Spinal cord (tissue), 10 donors: ENCODE results near the gene SCN2A. TPM values are rescaled to one million over a fixed set of nuclear protein-coding genes. Genes with fewer than 3 reads are reported as not detected.
"Not testable (repeated sequence)": the region's sequence is repeated elsewhere in the genome, so short reads cannot be mapped to it uniquely, and the experiment has no call there.

Experiments
- DNase-seq, 6 donors: peaks; one replicate each; pipeline versions ENCODE4 v3.0.0 to v3.0.0-alpha.2; 2013 to 2015; ENCODE audit warnings: low spot score in 6 of 6, low read depth in 4 of 6
- H3K27ac ChIP-seq: one replicate; pipeline ENCODE4 v1.5.1; 2013; ENCODE audit warnings: low read depth, low read length, control low read depth
- H3K27me3 ChIP-seq: one replicate; pipeline ENCODE4 v1.6.1; 2013; ENCODE audit warnings: low read length; ENCODE audit not compliant: control insufficient read depth, insufficient read depth
- H3K36me3 ChIP-seq: one replicate; pipeline ENCODE4 v1.6.1; 2013; ENCODE audit warnings: low read length; ENCODE audit not compliant: control insufficient read depth, insufficient read depth
- H3K4me1 ChIP-seq: one replicate; pipeline ENCODE4 v1.6.1; 2013; ENCODE audit warnings: low read length; ENCODE audit not compliant: control insufficient read depth, insufficient read depth
- H3K4me3 ChIP-seq: one replicate; pipeline ENCODE4 v1.5.1; 2013; ENCODE audit warnings: low read depth, low read length, control low read depth
- H3K9me3 ChIP-seq: one replicate; pipeline ENCODE4 v1.6.1; 2013; ENCODE audit warnings: low read length; ENCODE audit not compliant: control insufficient read depth, insufficient read depth
- WGBS: methylation state at CpG from one replicate; pipeline ENCODE4 v1.1.5; 2013; ENCODE audit warnings: missing lambda C conversion rate; ENCODE audit not compliant: insufficient coverage; 5-methylcytosine and 5-hydroxymethylcytosine counted together
- polyA plus RNA-seq, 2 donors: library from polyadenylated mRNA; unstranded; fragments of 120-200 nt; gene quantifications; one replicate each; pipeline ENCODE4 v1.2.1, GENCODE V29; 2013; ENCODE audit not compliant: insufficient read length in 2 of 2
- total RNA-seq, 2 donors: library from RNA; depleted of rRNA in 1 of 2; stranded (reverse); fragments of 120-200 nt in 1 of 2; fragments of >200 nt in 1 of 2; gene quantifications; one replicate each; pipeline versions ENCODE4 v1.2.3 to v1.2.4, GENCODE V29; 2013 to 2014
- donor health status: healthy.

SCN2A gene
- total and polyA plus RNA-seq, 4 donors: 24.2 to 107 (median 51.4) TPM

- no CpG with 5 or more reads among the region's 3 CpGs for WGBS
Measured at GRCh38 chr2:165398603-165399002, 159.4 kb downstream of the SCN2A start.

GRCh38 chr2:165401285-165401852 lies 162.2 kb downstream of the SCN2A start:
- Histone ChIP-seq H3K27ac (no peak overlapping the region), H3K36me3 (no peaks in the 10 kb centered on the region), H3K4me3 (no peak overlapping the region), H3K9me3 (no peaks in the 10 kb centered on the region), H3K4me1 (peaks cover 3% of the 10 kb centered on the region), H3K27me3 (no peaks in the 10 kb centered on the region)
- no CpG with 5 or more reads among the region's 5 CpGs for WGBS
- DNase-seq: peak; percentile 58 to 95 (median 68)

More at GRCh38 chr2:165398603-165399002, 159.4 kb downstream of the SCN2A start:
- H3K36me3 ChIP-seq, H3K27ac ChIP-seq, DNase-seq, H3K9me3 ChIP-seq, H3K27me3 ChIP-seq, H3K4me1 ChIP-seq, H3K4me3 ChIP-seq: not testable (repeated sequence)

- H3K27ac ChIP-seq: no peak overlapping the region
- H3K4me3 ChIP-seq: no peak overlapping the region
- H3K36me3 ChIP-seq: no peaks in the 10 kb centered on the region
- H3K27me3 ChIP-seq: no peaks in the 10 kb centered on the region
- no CpG with 5 or more reads among the region's 3 CpGs for WGBS
- H3K9me3 ChIP-seq: no peaks in the 10 kb centered on the region
- H3K4me1 ChIP-seq: peaks cover 3% of the 10 kb centered on the region
- DNase-seq: peak in 1 of 6 donors; percentile 19
Measured at GRCh38 chr2:165402162-165402561, 162.9 kb downstream of the SCN2A start.

GRCh38 chr2:165406173-165406572 lies 167.0 kb downstream of the SCN2A start:
- Histone ChIP-seq H3K4me1 (no peaks in the 10 kb centered on the region), H3K27me3 (no peaks in the 10 kb centered on the region), H3K36me3 (no peaks in the 10 kb centered on the region), H3K27ac (no peak overlapping the region), H3K9me3 (no peaks in the 10 kb centered on the region), H3K4me3 (no peak overlapping the region)
- DNase-seq: peak in 2 of 6 donors; percentile 45 to 49
- 77% methylated on average over 3 of the region's 3 CpGs for WGBS

- Histone ChIP-seq H3K4me3 (no peak overlapping the region), H3K27ac (no peak overlapping the region), H3K9me3 (no peaks in the 10 kb centered on the region), H3K36me3 (no peaks in the 10 kb centered on the region), H3K4me1 (no peaks in the 10 kb centered on the region), H3K27me3 (no peaks in the 10 kb centered on the region)
- DNase-seq: no peak
Measured at GRCh38 chr2:165407466-165407865, 168.3 kb downstream of the SCN2A start.

GRCh38 chr2:165408186-165408585 lies 169.0 kb downstream of the SCN2A start:
- peak in 1 of 6 donors; percentile 18 for DNase-seq
- no peaks in the 10 kb centered on the region for H3K27me3 ChIP-seq
- no CpG with 5 or more reads among the region's 3 CpGs for WGBS

GRCh38 chr2:165410276-165410675 lies 171.1 kb downstream of the SCN2A start:
- Histone ChIP-seq H3K27me3 (no peaks in the 10 kb centered on the region), H3K4me3 (no peak overlapping the region)
- peak in 1 of 6 donors; percentile 55 for DNase-seq

More at GRCh38 chr2:165408186-165408585, 169.0 kb downstream of the SCN2A start:
- no peak overlapping the region for H3K4me3 ChIP-seq
- no peaks in the 10 kb centered on the region for H3K4me1 ChIP-seq
- no peaks in the 10 kb centered on the region for H3K9me3 ChIP-seq
- no peaks in the 10 kb centered on the region for H3K36me3 ChIP-seq
- no peak overlapping the region for H3K27ac ChIP-seq

GRCh38 chr2:165414187-165414586 lies 175.0 kb downstream of the SCN2A start:
- no peaks in the 10 kb centered on the region for H3K36me3 ChIP-seq
- H3K4me1 ChIP-seq: no peaks in the 10 kb centered on the region

More at GRCh38 chr2:165410276-165410675, 171.1 kb downstream of the SCN2A start:
- Histone ChIP-seq H3K4me1 (no peaks in the 10 kb centered on the region), H3K36me3 (no peaks in the 10 kb centered on the region), H3K27ac (no peak overlapping the region), H3K9me3 (no peaks in the 10 kb centered on the region)

GRCh38 chr2:165417009-165417408 lies 177.8 kb downstream of the SCN2A start:
- H3K27ac ChIP-seq: no peak overlapping the region
- H3K36me3 ChIP-seq: no peaks in the 10 kb centered on the region
- whole genome bisulfite sequencing: 100% methylated on average over 1 of the region's 1 CpG
- H3K27me3 ChIP-seq: no peaks in the 10 kb centered on the region
- DNase-seq: no peak
- no peak overlapping the region for H3K4me3 ChIP-seq
- H3K9me3 ChIP-seq: no peaks in the 10 kb centered on the region
- H3K4me1 ChIP-seq: no peaks in the 10 kb centered on the region

More at GRCh38 chr2:165414187-165414586, 175.0 kb downstream of the SCN2A start:
- no peak overlapping the region for H3K27ac ChIP-seq
- no peak for DNase-seq
- no peaks in the 10 kb centered on the region for H3K9me3 ChIP-seq
- H3K4me3 ChIP-seq: no peak overlapping the region
- no peaks in the 10 kb centered on the region for H3K27me3 ChIP-seq

GRCh38 chr2:165420231-165420630 lies 181.0 kb downstream of the SCN2A start:
- H3K4me1 ChIP-seq: no peaks in the 10 kb centered on the region
- H3K4me3 ChIP-seq: no peak overlapping the region
- H3K27ac ChIP-seq: no peak overlapping the region

More at GRCh38 chr2:165420231-165420630, 181.0 kb downstream of the SCN2A start:
- H3K9me3 ChIP-seq: peaks cover 3% of the 10 kb centered on the region
- no peaks in the 10 kb centered on the region for H3K27me3 ChIP-seq
- no peak for DNase-seq
- no peaks in the 10 kb centered on the region for H3K36me3 ChIP-seq
